Right lobe of liver (tissue), 6 donors: ENCODE data around the gene TSC22D1. TPM values are rescaled to one million over a fixed set of nuclear protein-coding genes. Genes with fewer than 3 reads are reported as not detected.
"Not testable (repeated sequence)": the region's sequence is repeated elsewhere in the genome, so short reads cannot be mapped to it uniquely, and the experiment has no call there.

Source experiments
- ATAC-seq, 4 donors: fragments of 200-7000 bp; cut with Tn5 transposase; one replicate each; pipeline ENCODE4 v1.9.1; 2020; ENCODE audit warnings: mild to moderate bottlenecking in 4 of 4, moderate library complexity in 4 of 4
- DNase-seq, 3 donors: peaks; one replicate each; pipeline ENCODE4 v3.0.0-alpha.2; 2020
- H3K27ac ChIP-seq, 3 donors: fragments of 200-600 bp; one replicate each; pipeline ENCODE4 v1.8.0; 2022
- H3K27me3 ChIP-seq, 2 donors: fragments of 200-600 bp; one replicate each; pipeline ENCODE4 v1.8.0; 2022
- H3K36me3 ChIP-seq, 4 donors: fragments of 200-600 bp; sonication (generic) in 1 of 4; one replicate each; pipeline versions ENCODE4 v1.5.1 to v1.8.0; 2017 to 2022; ENCODE audit warnings: control low read depth in 1 of 4
- H3K4me1 ChIP-seq, 4 donors: fragments of 200-600 bp; sonication (generic) in 1 of 4; one replicate each; pipeline versions ENCODE4 v1.5.1 to v1.8.0; 2017 to 2022; ENCODE audit warnings: control low read depth in 1 of 4
- H3K4me3 ChIP-seq, 3 donors: fragments of 200-600 bp; one replicate each; pipeline ENCODE4 v1.8.0; 2022
- H3K9me3 ChIP-seq, 4 donors: fragments of 200-600 bp; sonication (generic) in 1 of 4; one replicate each; pipeline versions ENCODE4 v1.5.1 to v1.8.0; 2017 to 2022; ENCODE audit warnings: control low read depth in 1 of 4
- CTCF ChIP-seq, 4 donors: fragments of 200-600 bp in 3 of 4; fragments of 450-650 bp in 1 of 4; IDR thresholded peaks; one replicate each; pipeline versions ENCODE4 v1.5.1 to v1.8.0; 2016 to 2022; ENCODE audit warnings: antibody characterized with exemption in 4 of 4, mild to moderate bottlenecking in 2 of 4
- POLR2A ChIP-seq: fragments of 450-650 bp; IDR thresholded peaks from one replicate; pipeline ENCODE4 v1.6.1; 2017; ENCODE audit warnings: antibody characterized with exemption, mild to moderate bottlenecking
- WGBS: methylation state at CpG from one replicate; pipeline ENCODE4 v1.1.6; 2018; ENCODE audit warnings: low coverage, low lambda C conversion rate; ENCODE audit not compliant: insufficient coverage; ENCODE audit errors: missing lambda C conversion rate; 5-methylcytosine and 5-hydroxymethylcytosine counted together
- intact Hi-C, 2 donors: fragments of 100-400 bp; cut with DNase I; formaldehyde crosslinking; loops; one replicate each; pipeline versions ENCODE4 v1.11.2 to v1.14.1; 2022
- total RNA-seq, 6 experiments: library from RNA; depleted of rRNA in 2 of 6; stranded (reverse); fragments of >200 nt in 2 of 6; fragmentation: NEBNext Ultra II Directional in 3 of 6; extraction: Animal tissue kit (Norgen Biotek cat#: 25700) in 3 of 6; gene quantifications; one replicate each; pipeline versions ENCODE4 v1.1.0 to v1.2.4, GENCODE V29; 2016 to 2023
- donor health status: DM: no; HTN: yes; CAD: no.
- donor health status: DM: no; HTN: no; CAD: no.
- donor health status: DM: no; HTN: no; CAD: no.
- donor health status: DM: no; HTN: yes; CAD: no.
- donor health status: DM: no; HTN: yes; CAD: no.

Gene TSC22D1
- total RNA-seq, 6 experiments from 2014 or later: 21.2 to 44.4 (median 27.9) TPM

- Histone ChIP-seq H3K4me3 (no peak overlapping the region), H3K27me3 (no peaks in the 10 kb centered on the region), H3K36me3 (no peaks in the 10 kb centered on the region), H3K9me3 (no peaks in the 10 kb centered on the region), H3K4me1 (no peaks in the 10 kb centered on the region), H3K27ac (no peak overlapping the region)
- intact Hi-C loops: loop anchor here (10.0 kb wide), 2 partner anchors 549 to 559 kb away; no protein-coding TSS in a partner anchor
- DNase-seq (no peak), ATAC-seq (no peak)
- no peak for TF ChIP-seq CTCF (IDR thresholded peaks at IDR 0.05)
- no peak for TF ChIP-seq POLR2A
- WGBS: 88% methylated on average over 1 of the region's 1 CpG
These were observed 112.4 kb downstream of the TSC22D1 start for GRCh38 chr13:44463759-44464158.

- intact Hi-C loops: loop anchor here (10.0 kb wide), 2 partner anchors 545 to 555 kb away; no protein-coding TSS in a partner anchor
These were observed 116.5 kb downstream of the TSC22D1 start for GRCh38 chr13:44459674-44460073.

GRCh38 chr13:44458313-44458975, 117.7 kb downstream of the TSC22D1 start:
- H3K36me3 ChIP-seq: no peaks in the 10 kb centered on the region
- no peaks in the 10 kb centered on the region for H3K4me1 ChIP-seq
- DNase-seq (no peak), ATAC-seq (peak in 1 of 4 donors; percentile 24)
- no peak overlapping the region for H3K4me3 ChIP-seq
- no peak for TF ChIP-seq POLR2A
- no peak for TF ChIP-seq CTCF (IDR thresholded peaks at IDR 0.05)
- WGBS: 100% methylated on average over 3 of the region's 17 CpGs
- no peak overlapping the region for H3K27ac ChIP-seq
- H3K27me3 ChIP-seq: no peaks in the 10 kb centered on the region
- intact Hi-C loops: no loop called here
- no peaks in the 10 kb centered on the region for H3K9me3 ChIP-seq

More at GRCh38 chr13:44459674-44460073, 116.5 kb downstream of the TSC22D1 start:
- no peaks in the 10 kb centered on the region for H3K4me1 ChIP-seq
- no peak for TF ChIP-seq CTCF (IDR thresholded peaks at IDR 0.05)
- no peak for TF ChIP-seq POLR2A
- H3K36me3 ChIP-seq: no peaks in the 10 kb centered on the region
- DNase-seq (no peak), ATAC-seq (peak in 1 of 4 donors; percentile 39)
- no peak overlapping the region for H3K4me3 ChIP-seq
- no peaks in the 10 kb centered on the region for H3K27me3 ChIP-seq
- WGBS: 100% methylated on average over 1 of the region's 9 CpGs
- H3K27ac ChIP-seq: no peak overlapping the region
- H3K9me3 ChIP-seq: no peaks in the 10 kb centered on the region

- H3K4me3 ChIP-seq, H3K27ac ChIP-seq, ATAC-seq, H3K36me3 ChIP-seq, H3K4me1 ChIP-seq, intact Hi-C loops, H3K9me3 ChIP-seq, DNase-seq, H3K27me3 ChIP-seq: not testable (repeated sequence)
- WGBS: 94% methylated on average over 8 of the region's 11 CpGs
These were observed 119.9 kb downstream of the TSC22D1 start for GRCh38 chr13:44456212-44456611.

- H3K4me1 ChIP-seq: peaks cover 0 to 2% (median under 1%) of the 10 kb centered on the region in 4 donors
- no peaks in the 10 kb centered on the region for H3K27me3 ChIP-seq
- intact Hi-C loops: no loop called here
- ATAC-seq: no peak
- no peaks in the 10 kb centered on the region for H3K9me3 ChIP-seq
- no peak overlapping the region for H3K4me3 ChIP-seq
- no peak overlapping the region for H3K27ac ChIP-seq
- H3K36me3 ChIP-seq: no peaks in the 10 kb centered on the region
- WGBS: 90% methylated on average over 8 of the region's 8 CpGs
- TF ChIP-seq POLR2A (no peak), CTCF (IDR thresholded peaks at IDR 0.05) (no peak)
- DNase-seq: no peak
These were observed 120.4 kb downstream of the TSC22D1 start for GRCh38 chr13:44455769-44456168.
